ENCODE measurements around the gene UTP25.
"Not testable (repeated sequence)": the region's sequence is repeated elsewhere in the genome, so short reads cannot be mapped to it uniquely, and the experiment has no call there.

Gene UTP25

DNA sequence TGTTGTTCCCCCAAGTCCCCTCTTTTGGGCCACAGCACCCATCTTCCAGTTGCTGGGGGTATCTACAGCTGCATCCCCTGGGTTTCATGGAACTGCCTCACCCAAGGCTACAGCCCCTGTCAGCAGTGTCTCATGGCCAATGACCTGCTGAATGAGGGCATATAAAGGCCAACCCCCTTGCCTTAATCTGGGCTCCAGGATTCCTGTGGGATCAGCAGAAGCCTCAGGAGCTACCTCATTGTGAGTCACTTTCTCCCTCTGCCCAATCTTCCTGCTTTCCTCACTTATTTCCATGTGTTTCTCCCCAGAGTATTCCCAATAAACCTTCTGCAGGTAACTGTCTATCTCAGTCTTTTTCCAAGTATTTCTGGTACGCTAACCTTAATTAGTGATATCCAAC is 73.0 kb downstream of the UTP25 start:
- TF ChIP-seq Cebpa-rat (IDR thresholded peaks at IDR 0.05): no peak
- H3K4me2 ChIP-seq: no peak overlapping the region
- no peak overlapping the region for H3K27ac ChIP-seq

DNA sequence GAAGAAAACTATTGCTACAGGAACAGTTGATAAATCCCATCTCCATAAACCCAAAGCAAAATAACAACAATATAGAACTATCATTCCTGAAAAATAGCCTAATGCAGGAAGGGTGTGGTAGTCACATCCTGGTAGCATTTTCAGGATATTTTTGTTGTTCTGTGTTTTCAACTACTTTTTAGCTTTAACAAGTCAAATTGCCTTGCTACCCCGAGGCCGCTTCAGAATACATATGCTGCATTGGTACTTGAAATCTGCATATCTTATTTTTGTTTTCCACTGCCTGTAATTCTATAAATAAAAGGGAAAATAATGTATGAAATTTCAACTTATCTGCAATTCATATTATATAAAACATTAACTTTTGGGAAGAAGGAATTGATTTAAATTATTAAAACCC is 73.4 kb downstream of the UTP25 start:
- H3K9me3 ChIP-seq (replicated peaks in 1 of 11): no peaks in the 10 kb centered on the region
- no peaks in the 10 kb centered on the region for H3K4me1 ChIP-seq
- H3K27me3 ChIP-seq: no peaks in the 10 kb centered on the region
- H3K36me3 ChIP-seq: no peaks in the 10 kb centered on the region
- H4K20me1 ChIP-seq: no peaks in the 10 kb centered on the region
- H3K4me3 ChIP-seq: no peak overlapping the region
- H3K4me2 ChIP-seq: no peak overlapping the region
- TF ChIP-seq Cebpa-rat (IDR thresholded peaks at IDR 0.05): no peak
- H3K9ac ChIP-seq: no peak overlapping the region
- H3K27ac ChIP-seq: no peak overlapping the region

More for the DNA sequence above, 73.0 kb downstream of the UTP25 start:
- no peaks in the 10 kb centered on the region for H3K9me3 ChIP-seq (replicated peaks in 1 of 11)
- no peaks in the 10 kb centered on the region for H3K27me3 ChIP-seq
- H3K4me3 ChIP-seq: no peak overlapping the region
- no peaks in the 10 kb centered on the region for H3K4me1 ChIP-seq
- H4K20me1 ChIP-seq: no peaks in the 10 kb centered on the region
- H3K9ac ChIP-seq: no peak overlapping the region
- H3K36me3 ChIP-seq: no peaks in the 10 kb centered on the region

DNA sequence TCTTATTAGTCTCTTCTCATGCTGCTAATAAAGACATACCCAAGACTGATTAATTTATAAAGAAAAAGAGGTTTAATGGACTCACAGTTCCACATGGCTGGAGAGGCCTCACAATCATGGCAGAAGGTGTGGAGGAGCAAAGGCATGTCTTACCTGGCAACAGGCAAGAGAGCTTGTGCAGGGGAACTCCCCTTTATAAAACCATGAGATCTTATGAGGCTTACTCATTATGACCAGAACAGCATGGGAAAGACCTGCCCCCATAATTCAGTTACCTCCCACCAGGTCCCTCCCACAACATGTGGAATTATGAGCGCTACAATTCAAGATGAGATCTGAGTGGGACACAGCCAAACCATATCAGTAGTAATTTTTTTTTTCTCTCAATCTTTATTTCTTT is 77.0 kb downstream of the UTP25 start:
- H4K20me1 ChIP-seq; H3K9me3 ChIP-seq (replicated peaks in 1 of 11); H3K36me3 ChIP-seq; H3K9ac ChIP-seq; H3K27ac ChIP-seq; H3K27me3 ChIP-seq; H3K4me1 ChIP-seq; H3K4me3 ChIP-seq; H3K4me2 ChIP-seq: not testable (repeated sequence)
